Adrenal gland (tissue), 12 donors: ENCODE measurements around the gene NEUROG1. TPM values are rescaled to one million over a fixed set of nuclear protein-coding genes. Genes with fewer than 3 reads are reported as not detected.
A peak's percentile ranks its signal among the peaks of the same experiment; 100 is the strongest.

Source experiments
- DNase-seq, 7 donors: peaks; one replicate each; pipeline ENCODE4 v3.0.0-alpha.2; 2019 to 2020
- H3K27ac ChIP-seq, 5 donors: fragments of 200-600 bp; sonication (generic) in 4 of 5; 1 replicate in 3 of 5; 2 replicates in 2 of 5; pipeline versions ENCODE4 v1.5.1 to v1.8.0; 2016 to 2020; ENCODE audit warnings: mild to moderate bottlenecking in 1 of 5
- H3K27me3 ChIP-seq: fragments of 200-600 bp; 2 replicates; pipeline ENCODE4 v1.8.0; 2021
- H3K36me3 ChIP-seq, 2 donors: fragments of 200-600 bp; replicated peaks in 1 of 2; 1 replicate in 1 of 2; 2 replicates in 1 of 2; pipeline versions ENCODE4 v1.5.1 to v1.8.0; 2018 to 2022
- H3K4me1 ChIP-seq, 2 donors: fragments of 200-600 bp; replicated peaks in 1 of 2; 1 replicate in 1 of 2; 2 replicates in 1 of 2; pipeline versions ENCODE4 v1.5.1 to v1.8.0; 2018 to 2021
- H3K4me3 ChIP-seq, 4 donors: fragments of 200-600 bp; sonication (generic) in 3 of 4; one replicate each; pipeline ENCODE4 v1.5.1; 2016 to 2018
- H3K9me3 ChIP-seq, 3 donors: fragments of 200-600 bp; sonication (generic) in 1 of 3; replicated peaks in 1 of 3; 1 replicate in 2 of 3; 2 replicates in 1 of 3; pipeline versions ENCODE4 v1.5.1 to v1.8.0; 2016 to 2021
- CTCF ChIP-seq, 6 experiments: fragments of 450-650 bp in 4 of 6; fragments of 200-600 bp in 2 of 6; sonication (generic) in 1 of 6; IDR thresholded peaks; 1 replicate in 5 of 6; 2 replicates in 1 of 6; pipeline versions ENCODE4 v1.5.1 to v1.8.0; 2016 to 2021; ENCODE audit warnings: antibody characterized with exemption in 6 of 6, mild to moderate bottlenecking in 2 of 6, moderate library complexity in 1 of 6
- POLR2A ChIP-seq, 2 donors: fragments of 450-650 bp; IDR thresholded peaks; one replicate each; pipeline ENCODE4 v1.6.1; 2017; ENCODE audit warnings: antibody characterized with exemption in 2 of 2, mild to moderate bottlenecking in 2 of 2, moderate library complexity in 1 of 2
- WGBS, 4 donors: extraction: QIAGEN DNeasy Blood & Tissue Kit in 2 of 4; methylation state at CpG; one replicate each; pipeline versions ENCODE4 v1.1.5 to v1.1.7; 2013 to 2017; 5-methylcytosine and 5-hydroxymethylcytosine counted together
- intact Hi-C, 2 donors: fragments of 100-400 bp; cut with DNase I; formaldehyde crosslinking; loops; one replicate each; pipeline versions ENCODE4 v1.14.1 to v1.15.0; 2022 to 2023
- polyA plus RNA-seq, 3 donors: library from polyadenylated mRNA; stranded (reverse); fragments of 200-250 nt in 2 of 3; fragments of 350-450 nt in 1 of 3; fragmentation: Illumina TruSeq in 1 of 3; extraction: RNeasy Lipid Tissue Mini Kit (QIAGEN cat#74804) in 1 of 3; gene quantifications; one replicate each; pipeline ENCODE4 v1.2.3, GENCODE V29; 2013 to 2014
- total RNA-seq, 9 donors: library from RNA; depleted of rRNA in 4 of 9; stranded (reverse); fragments of >200 nt in 4 of 9; fragments of 120-200 nt in 1 of 9; fragmentation: NEBNext Ultra II Directional in 1 of 9; extraction: Animal tissue kit (Norgen Biotek cat#: 25700) in 1 of 9; gene quantifications; one replicate each; pipeline versions ENCODE4 v1.1.0 to v1.2.4, GENCODE V29; 2013 to 2023
- donor health status: healthy with polysubstance abuse.
- donor health status: Bipolar disorder and iron deficiency.
- donor health status: DM: yes; HTN: yes; CAD: no.
- donor health status: DM: no; HTN: no; CAD: no.
- donor health status: DM: no; HTN: no; CAD: no.
- donor health status: DM: yes; HTN: yes; CAD: no.

NEUROG1 gene
- total and polyA plus RNA-seq, 12 donors = not detected

GRCh38 chr5:135569755-135570452 lies 34.1 kb upstream of the NEUROG1 start:
- intact Hi-C loops = no loop called here
- DNase-seq = peak in 4 of 7 donors; percentile 32 to 51 (median 36)
- Histone ChIP-seq H3K36me3 (no peaks in the 10 kb centered on the region), H3K4me3 (no peak overlapping the region), H3K4me1 (no peaks in the 10 kb centered on the region), H3K27ac (no peak overlapping the region), H3K27me3 (peaks cover 7% of the 10 kb centered on the region), H3K9me3 (no peaks in the 10 kb centered on the region)
- TF ChIP-seq CTCF (IDR thresholded peaks at IDR 0.05) (peak in 4 of 6 experiments; percentile 11 to 32 (median 24)), POLR2A (IDR thresholded peaks at IDR 0.05) (no peak)
- 52 to 69% (median 55%) methylated on average over 7 to 10 of the region's 10 CpGs for WGBS, 4 donors

GRCh38 chr5:135568923-135569360 lies 33.2 kb upstream of the NEUROG1 start:
- no peak overlapping the region for H3K27ac ChIP-seq
- no peaks in the 10 kb centered on the region for H3K4me1 ChIP-seq
- intact Hi-C loops = no loop called here
- H3K27me3 ChIP-seq = peaks cover 7% of the 10 kb centered on the region
- no peak for DNase-seq
- no peaks in the 10 kb centered on the region for H3K9me3 ChIP-seq
- no peaks in the 10 kb centered on the region for H3K36me3 ChIP-seq
- no peak overlapping the region for H3K4me3 ChIP-seq
- TF ChIP-seq CTCF (IDR thresholded peaks at IDR 0.05) = no peak
- no peak for TF ChIP-seq POLR2A (IDR thresholded peaks at IDR 0.05)
- WGBS, 4 donors = 69 to 87% (median 84%) methylated on average over 5 of the region's 5 CpGs

- no peaks in the 10 kb centered on the region for H3K9me3 ChIP-seq
- no peak overlapping the region for H3K4me3 ChIP-seq
- H3K36me3 ChIP-seq = no peaks in the 10 kb centered on the region
- DNase-seq = no peak
- no peak for TF ChIP-seq POLR2A (IDR thresholded peaks at IDR 0.05)
- TF ChIP-seq CTCF (IDR thresholded peaks at IDR 0.05) = no peak
- no peak overlapping the region for H3K27ac ChIP-seq
- intact Hi-C loops = no loop called here
- peaks cover 7% of the 10 kb centered on the region for H3K27me3 ChIP-seq
- no peaks in the 10 kb centered on the region for H3K4me1 ChIP-seq
- WGBS, 4 donors = 69 to 81% (median 78%) methylated on average over 6 of the region's 6 CpGs
These were observed 32.5 kb upstream of the NEUROG1 start for GRCh38 chr5:135568246-135568645.

DNA sequence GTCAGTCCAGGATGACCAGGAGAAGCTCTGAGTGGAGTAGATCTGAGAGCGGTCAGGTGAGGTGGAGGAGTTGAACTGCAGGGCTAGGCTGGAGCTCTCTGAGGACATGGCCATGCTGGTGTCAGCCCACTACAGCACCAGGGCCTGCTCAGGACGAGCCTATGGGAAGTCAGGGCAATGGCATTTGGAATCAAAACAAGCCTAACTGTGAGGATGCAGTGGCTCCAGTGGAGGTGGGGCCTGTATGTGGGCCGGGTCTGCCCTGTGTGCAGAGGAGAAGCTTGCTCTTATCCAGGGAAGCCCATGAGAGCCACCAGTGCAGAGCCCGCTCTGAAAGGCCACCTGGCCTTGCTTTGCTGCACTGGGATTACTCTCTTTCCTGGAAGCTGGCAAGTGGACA lies 31.9 kb upstream of the NEUROG1 start:
- no peak overlapping the region for H3K4me3 ChIP-seq
- no peaks in the 10 kb centered on the region for H3K36me3 ChIP-seq
- H3K9me3 ChIP-seq = no peaks in the 10 kb centered on the region
- DNase-seq = no peak
- H3K27ac ChIP-seq = no peak overlapping the region
- 68 to 82% (median 77%) methylated on average over 4 of the region's 4 CpGs for WGBS, 4 donors
- intact Hi-C loops = no loop called here
- H3K4me1 ChIP-seq = no peaks in the 10 kb centered on the region
- peaks cover 7% of the 10 kb centered on the region for H3K27me3 ChIP-seq
- TF ChIP-seq CTCF (IDR thresholded peaks at IDR 0.05) (no peak), POLR2A (IDR thresholded peaks at IDR 0.05) (no peak)
